ENCODE data around the gene HMGXB4. TPM values are rescaled to one million over a fixed set of nuclear protein-coding genes. Genes with fewer than 3 reads are reported as not detected.

HMGXB4 gene
- total RNA-seq, 1 donor: 19.2 TPM

- Histone ChIP-seq H3K4me2 (ENCODE audit: insufficient read depth, low read length) (no peak overlapping the region), H3K9me3 (ENCODE audit: low read depth, low read length) (no peaks in the 10 kb centered on the region), H3K4me3 (ENCODE audit: insufficient read depth, low read length) (no peak overlapping the region), H3K27ac (ENCODE audit: low read depth, low read length) (no peak overlapping the region), H2AFZ (ENCODE audit: low read length) (no peak overlapping the region), H4K20me1 (ENCODE audit: insufficient read depth, low read length) (peaks cover 15% of the 10 kb centered on the region), H3K4me1 (ENCODE audit: insufficient read depth, low read length) (no peaks in the 10 kb centered on the region), H3K36me3 (ENCODE audit: insufficient read depth, low read length) (peaks cover 70% of the 10 kb centered on the region), H3K27me3 (ENCODE audit: insufficient read depth, low read length) (no peaks in the 10 kb centered on the region), H3K79me2 (ENCODE audit: insufficient read depth, low read length) (peaks cover 71% of the 10 kb centered on the region)
- TF ChIP-seq, protein P1, sequence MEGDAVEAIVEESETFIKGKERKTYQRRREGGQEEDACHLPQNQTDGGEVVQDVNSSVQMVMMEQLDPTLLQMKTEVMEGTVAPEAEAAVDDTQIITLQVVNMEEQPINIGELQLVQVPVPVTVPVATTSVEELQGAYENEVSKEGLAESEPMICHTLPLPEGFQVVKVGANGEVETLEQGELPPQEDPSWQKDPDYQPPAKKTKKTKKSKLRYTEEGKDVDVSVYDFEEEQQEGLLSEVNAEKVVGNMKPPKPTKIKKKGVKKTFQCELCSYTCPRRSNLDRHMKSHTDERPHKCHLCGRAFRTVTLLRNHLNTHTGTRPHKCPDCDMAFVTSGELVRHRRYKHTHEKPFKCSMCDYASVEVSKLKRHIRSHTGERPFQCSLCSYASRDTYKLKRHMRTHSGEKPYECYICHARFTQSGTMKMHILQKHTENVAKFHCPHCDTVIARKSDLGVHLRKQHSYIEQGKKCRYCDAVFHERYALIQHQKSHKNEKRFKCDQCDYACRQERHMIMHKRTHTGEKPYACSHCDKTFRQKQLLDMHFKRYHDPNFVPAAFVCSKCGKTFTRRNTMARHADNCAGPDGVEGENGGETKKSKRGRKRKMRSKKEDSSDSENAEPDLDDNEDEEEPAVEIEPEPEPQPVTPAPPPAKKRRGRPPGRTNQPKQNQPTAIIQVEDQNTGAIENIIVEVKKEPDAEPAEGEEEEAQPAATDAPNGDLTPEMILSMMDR (IDR thresholded peaks at IDR 0.05; ENCODE audit: extremely low read depth, low read depth, low read length): no peak
- DNase-seq (ENCODE audit: insufficient read length, low spot score, missing footprints): no peak
Measured at GRCh38 chr22:35269630-35270029, 12.3 kb downstream of the HMGXB4 start.

GRCh38 chr22:35274154-35274871, 17.0 kb downstream of the HMGXB4 start:
- peaks cover 58% of the 10 kb centered on the region for H3K79me2 ChIP-seq (ENCODE audit: insufficient read depth, low read length)
- H2AFZ ChIP-seq (ENCODE audit: low read length): no peak overlapping the region
- no peaks in the 10 kb centered on the region for H3K27me3 ChIP-seq (ENCODE audit: insufficient read depth, low read length)
- no peaks in the 10 kb centered on the region for H3K9me3 ChIP-seq (ENCODE audit: low read depth, low read length)
- peaks cover 16% of the 10 kb centered on the region for H4K20me1 ChIP-seq (ENCODE audit: insufficient read depth, low read length)
- no peak overlapping the region for H3K27ac ChIP-seq (ENCODE audit: low read depth, low read length)
- DNase-seq (ENCODE audit: insufficient read length, low spot score, missing footprints): no peak
- peaks cover 43% of the 10 kb centered on the region for H3K36me3 ChIP-seq (ENCODE audit: insufficient read depth, low read length)
- peaks cover 5% of the 10 kb centered on the region for H3K4me1 ChIP-seq (ENCODE audit: insufficient read depth, low read length)
- no peak overlapping the region for H3K4me2 ChIP-seq (ENCODE audit: insufficient read depth, low read length)
- TF ChIP-seq, protein P1 (IDR thresholded peaks at IDR 0.05; ENCODE audit: extremely low read depth, low read depth, low read length): no peak
- no peak overlapping the region for H3K4me3 ChIP-seq (ENCODE audit: insufficient read depth, low read length)

DNA sequence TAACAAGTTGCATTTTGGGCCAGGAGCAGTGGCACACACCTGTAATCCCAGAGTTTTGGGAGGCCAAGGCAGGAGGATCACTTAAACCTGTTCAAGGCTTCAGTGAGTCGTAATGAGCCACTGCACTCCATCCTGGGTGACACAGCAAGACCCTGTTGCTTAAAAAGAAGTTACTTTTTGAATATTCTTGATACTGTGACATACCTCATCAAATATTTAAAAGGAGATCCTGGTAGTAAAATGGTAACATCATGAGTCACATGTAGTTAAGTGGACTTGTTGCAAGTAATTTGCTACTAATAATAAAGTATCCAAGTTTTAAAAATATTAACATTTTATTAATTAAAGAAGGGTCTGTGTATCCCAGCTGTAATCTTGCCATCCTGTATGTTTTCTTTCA, 18.3 kb downstream of the HMGXB4 start:
- peaks cover 65% of the 10 kb centered on the region for H3K79me2 ChIP-seq (ENCODE audit: insufficient read depth, low read length)
- DNase-seq (ENCODE audit: insufficient read length, low spot score, missing footprints): peak; percentile 75

DNA sequence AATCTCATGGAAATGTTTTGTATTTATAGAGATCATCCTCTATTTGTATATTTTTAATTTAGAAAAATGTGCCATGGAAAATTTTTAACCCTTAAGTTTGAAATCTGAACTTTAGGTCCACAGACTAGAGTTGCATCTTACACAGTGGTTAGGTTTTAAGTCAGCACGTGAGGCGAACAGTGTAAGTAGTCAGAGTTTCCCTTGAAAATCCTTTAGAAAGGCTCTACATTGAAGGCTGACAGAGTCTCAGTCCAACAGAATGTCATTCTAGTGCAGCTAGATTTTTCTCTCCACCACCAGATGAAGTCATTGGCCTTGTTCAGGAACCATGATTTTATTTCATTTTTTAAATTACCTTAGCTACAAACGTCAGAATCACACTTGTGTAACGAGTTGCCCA, 18.7 kb downstream of the HMGXB4 start:
- TF ChIP-seq, protein P1 (IDR thresholded peaks at IDR 0.05; ENCODE audit: extremely low read depth, low read depth, low read length): no peak
- DNase-seq (ENCODE audit: insufficient read length, low spot score, missing footprints): no peak
- Histone ChIP-seq H3K9me3 (ENCODE audit: low read depth, low read length) (no peaks in the 10 kb centered on the region), H2AFZ (ENCODE audit: low read length) (no peak overlapping the region), H3K79me2 (ENCODE audit: insufficient read depth, low read length) (peaks cover 67% of the 10 kb centered on the region), H3K27ac (ENCODE audit: low read depth, low read length) (no peak overlapping the region), H3K4me1 (ENCODE audit: insufficient read depth, low read length) (peaks cover 5% of the 10 kb centered on the region), H3K4me2 (ENCODE audit: insufficient read depth, low read length) (no peak overlapping the region), H3K36me3 (ENCODE audit: insufficient read depth, low read length) (peaks cover 39% of the 10 kb centered on the region), H4K20me1 (ENCODE audit: insufficient read depth, low read length) (peaks cover 26% of the 10 kb centered on the region), H3K4me3 (ENCODE audit: insufficient read depth, low read length) (no peak overlapping the region), H3K27me3 (ENCODE audit: insufficient read depth, low read length) (no peaks in the 10 kb centered on the region)

More for the DNA sequence above, 18.3 kb downstream of the HMGXB4 start:
- peaks cover 41% of the 10 kb centered on the region for H3K36me3 ChIP-seq (ENCODE audit: insufficient read depth, low read length)
- H3K9me3 ChIP-seq (ENCODE audit: low read depth, low read length): no peaks in the 10 kb centered on the region
- no peak overlapping the region for H3K27ac ChIP-seq (ENCODE audit: low read depth, low read length)
- no peak overlapping the region for H2AFZ ChIP-seq (ENCODE audit: low read length)
- H3K27me3 ChIP-seq (ENCODE audit: insufficient read depth, low read length): no peaks in the 10 kb centered on the region
- H3K4me3 ChIP-seq (ENCODE audit: insufficient read depth, low read length): no peak overlapping the region
- no peak overlapping the region for H3K4me2 ChIP-seq (ENCODE audit: insufficient read depth, low read length)
- peaks cover 24% of the 10 kb centered on the region for H4K20me1 ChIP-seq (ENCODE audit: insufficient read depth, low read length)
- TF ChIP-seq, protein P1 (IDR thresholded peaks at IDR 0.05; ENCODE audit: extremely low read depth, low read depth, low read length): no peak
- H3K4me1 ChIP-seq (ENCODE audit: insufficient read depth, low read length): peaks cover 5% of the 10 kb centered on the region
